ENCODE measurements around the gene SYT15.
"Not testable (repeated sequence)": the region's sequence is repeated elsewhere in the genome, so short reads cannot be mapped to it uniquely, and the experiment has no call there.

GRCh38 chr10:46565591-46566332, 13.2 kb upstream of the SYT15 start:
- not testable (repeated sequence) for TF ChIP-seq ZNF24, ZBTB21 (tag by site-specific recombination; IDR thresholded peaks at IDR 0.05)
- TF ChIP-seq, protein P1, sequence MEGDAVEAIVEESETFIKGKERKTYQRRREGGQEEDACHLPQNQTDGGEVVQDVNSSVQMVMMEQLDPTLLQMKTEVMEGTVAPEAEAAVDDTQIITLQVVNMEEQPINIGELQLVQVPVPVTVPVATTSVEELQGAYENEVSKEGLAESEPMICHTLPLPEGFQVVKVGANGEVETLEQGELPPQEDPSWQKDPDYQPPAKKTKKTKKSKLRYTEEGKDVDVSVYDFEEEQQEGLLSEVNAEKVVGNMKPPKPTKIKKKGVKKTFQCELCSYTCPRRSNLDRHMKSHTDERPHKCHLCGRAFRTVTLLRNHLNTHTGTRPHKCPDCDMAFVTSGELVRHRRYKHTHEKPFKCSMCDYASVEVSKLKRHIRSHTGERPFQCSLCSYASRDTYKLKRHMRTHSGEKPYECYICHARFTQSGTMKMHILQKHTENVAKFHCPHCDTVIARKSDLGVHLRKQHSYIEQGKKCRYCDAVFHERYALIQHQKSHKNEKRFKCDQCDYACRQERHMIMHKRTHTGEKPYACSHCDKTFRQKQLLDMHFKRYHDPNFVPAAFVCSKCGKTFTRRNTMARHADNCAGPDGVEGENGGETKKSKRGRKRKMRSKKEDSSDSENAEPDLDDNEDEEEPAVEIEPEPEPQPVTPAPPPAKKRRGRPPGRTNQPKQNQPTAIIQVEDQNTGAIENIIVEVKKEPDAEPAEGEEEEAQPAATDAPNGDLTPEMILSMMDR (tag by site-specific recombination; IDR thresholded peaks at IDR 0.05) = peak; percentile 78

Data from HEK293 (cell line).